ENCODE data around the gene DDR1.
A peak's percentile ranks its signal among the peaks of the same experiment; 100 is the strongest.
"Not testable (repeated sequence)": the region's sequence is repeated elsewhere in the genome, so short reads cannot be mapped to it uniquely, and the experiment has no call there.

Gene DDR1

DNA sequence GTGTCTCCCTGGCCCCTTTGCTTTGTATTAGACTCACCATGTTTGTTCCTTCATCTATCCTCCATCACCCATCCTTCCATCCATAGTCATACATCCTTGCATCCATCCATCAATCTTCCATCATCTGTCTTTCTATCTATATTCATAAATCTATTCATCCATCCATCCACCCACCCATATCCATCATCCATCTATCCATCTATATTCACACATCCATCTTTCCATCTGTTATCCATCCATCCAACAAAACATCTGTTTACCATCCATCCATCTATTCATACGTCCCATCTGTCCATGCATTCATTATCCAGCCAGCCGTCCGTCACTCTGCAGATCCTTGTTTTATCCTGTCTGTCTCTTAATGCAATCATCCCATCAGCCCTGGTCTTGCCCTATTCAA lies 10.6 kb downstream of the DDR1 start:
- DNase-seq = no peak

- no peak for DNase-seq
Measured at GRCh38 chr6:30895343-30895742, 11.0 kb downstream of the DDR1 start.

- no peak for DNase-seq
Measured at GRCh38 chr6:30896541-30896940, 12.2 kb downstream of the DDR1 start.

DNA sequence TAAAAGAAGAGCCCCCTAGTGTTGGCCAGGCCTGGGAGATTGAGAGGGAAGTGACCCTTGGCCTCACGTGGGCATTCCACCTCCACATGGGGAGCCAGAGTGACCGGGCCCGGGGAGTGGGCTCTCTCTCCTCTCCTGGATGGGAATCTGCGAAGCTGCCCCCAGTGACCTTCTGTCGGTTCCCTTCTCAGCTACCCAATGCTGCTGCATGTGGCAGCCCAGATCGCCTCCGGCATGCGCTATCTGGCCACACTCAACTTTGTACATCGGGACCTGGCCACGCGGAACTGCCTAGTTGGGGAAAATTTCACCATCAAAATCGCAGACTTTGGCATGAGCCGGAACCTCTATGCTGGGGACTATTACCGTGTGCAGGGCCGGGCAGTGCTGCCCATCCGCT lies 13.6 kb downstream of the DDR1 start:
- no peak for DNase-seq

- DNase-seq = no peak
Measured at GRCh38 chr6:30898750-30899360, 14.5 kb downstream of the DDR1 start.

DNA sequence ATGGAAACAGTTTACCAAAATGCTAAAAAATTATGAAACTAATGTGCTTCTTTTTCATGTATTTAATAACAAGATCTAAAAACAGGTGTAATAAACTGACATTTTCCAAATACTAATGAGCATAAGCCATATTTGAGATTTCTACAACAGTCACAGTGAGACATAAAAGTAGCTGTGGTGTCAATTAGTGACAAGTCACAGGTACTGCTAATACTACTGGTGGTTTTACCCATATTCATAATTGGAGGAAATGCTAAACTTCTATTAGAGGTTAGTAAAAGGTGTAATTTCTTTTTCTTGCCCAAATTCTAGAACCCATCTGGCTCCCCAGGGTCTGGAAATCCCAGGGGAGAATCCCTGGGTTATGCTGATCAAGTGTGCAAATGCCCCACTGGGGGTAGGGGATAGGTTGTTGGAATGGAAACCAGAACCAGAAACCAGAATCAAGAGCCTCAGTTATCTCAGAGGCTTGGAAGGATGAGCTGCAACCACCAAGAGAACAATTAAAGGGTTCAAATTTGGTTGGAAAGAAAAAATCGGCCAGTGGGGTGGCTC lies 16.6 kb downstream of the DDR1 start:
- DNase-seq = no peak

- no peak for DNase-seq
Measured at GRCh38 chr6:30901436-30901835, 17.1 kb downstream of the DDR1 start.

GRCh38 chr6:30902196-30902595 lies 17.9 kb downstream of the DDR1 start:
- not testable (repeated sequence) for DNase-seq

GRCh38 chr6:30902709-30903108 lies 18.4 kb downstream of the DDR1 start:
- no peak for DNase-seq

GRCh38 chr6:30903236-30903635 lies 18.9 kb downstream of the DDR1 start:
- DNase-seq = no peak

- not testable (repeated sequence) for DNase-seq
Measured at GRCh38 chr6:30907290-30907757, 23.0 kb downstream of the DDR1 start.

DNA sequence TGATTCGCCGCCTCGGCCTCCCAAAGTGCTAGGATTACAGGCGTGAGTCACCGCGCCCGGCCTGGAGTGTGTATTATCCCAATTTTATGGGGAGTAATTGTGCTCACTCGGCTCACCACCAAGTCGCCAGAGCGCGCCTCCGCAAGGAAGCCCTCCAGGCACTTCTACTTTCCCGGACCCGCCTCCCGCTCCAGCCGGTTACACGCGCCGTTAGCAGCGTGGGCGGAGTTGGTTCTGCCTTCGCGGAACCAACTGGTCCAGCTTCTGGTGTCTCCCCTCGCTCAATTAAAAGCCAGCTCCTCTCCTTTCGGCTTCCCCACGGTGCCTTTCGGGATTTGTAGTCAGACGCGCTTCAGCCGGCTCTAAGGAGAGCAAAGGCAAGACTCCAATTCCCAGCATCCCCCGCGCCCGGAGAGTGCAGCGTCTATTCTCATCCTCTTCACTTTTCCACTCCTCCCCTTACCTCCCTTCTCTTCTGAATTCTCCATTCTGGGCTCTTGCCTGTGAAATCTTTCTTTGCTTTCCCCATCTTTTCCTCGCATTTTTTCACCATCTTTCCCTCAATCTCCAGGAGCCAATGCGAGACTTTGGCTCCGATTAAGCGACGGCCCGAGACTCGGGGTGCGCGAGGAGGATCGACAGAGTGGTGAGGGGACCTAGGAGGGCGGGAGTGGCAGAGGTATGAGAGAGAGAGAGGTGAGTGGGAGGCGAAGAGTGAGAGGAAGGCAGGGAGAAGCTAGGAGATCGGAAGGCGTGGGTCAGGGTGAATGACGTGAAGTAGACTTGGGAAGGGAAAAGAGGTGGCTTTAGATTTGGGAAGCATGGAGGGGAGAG lies 23.7 kb downstream of the DDR1 start, which contains the start of gene GTF2H4:
Gene GTF2H4 (plus strand): TSS at position 450 of the 834 bp plus-strand sequence.
- peak; percentile 95 for DNase-seq

GRCh38 chr6:30908700-30909099 lies 24.4 kb downstream of the DDR1 start:
- no peak for DNase-seq

- not testable (repeated sequence) for DNase-seq
Measured at GRCh38 chr6:30910473-30910872, 26.2 kb downstream of the DDR1 start.

DNA sequence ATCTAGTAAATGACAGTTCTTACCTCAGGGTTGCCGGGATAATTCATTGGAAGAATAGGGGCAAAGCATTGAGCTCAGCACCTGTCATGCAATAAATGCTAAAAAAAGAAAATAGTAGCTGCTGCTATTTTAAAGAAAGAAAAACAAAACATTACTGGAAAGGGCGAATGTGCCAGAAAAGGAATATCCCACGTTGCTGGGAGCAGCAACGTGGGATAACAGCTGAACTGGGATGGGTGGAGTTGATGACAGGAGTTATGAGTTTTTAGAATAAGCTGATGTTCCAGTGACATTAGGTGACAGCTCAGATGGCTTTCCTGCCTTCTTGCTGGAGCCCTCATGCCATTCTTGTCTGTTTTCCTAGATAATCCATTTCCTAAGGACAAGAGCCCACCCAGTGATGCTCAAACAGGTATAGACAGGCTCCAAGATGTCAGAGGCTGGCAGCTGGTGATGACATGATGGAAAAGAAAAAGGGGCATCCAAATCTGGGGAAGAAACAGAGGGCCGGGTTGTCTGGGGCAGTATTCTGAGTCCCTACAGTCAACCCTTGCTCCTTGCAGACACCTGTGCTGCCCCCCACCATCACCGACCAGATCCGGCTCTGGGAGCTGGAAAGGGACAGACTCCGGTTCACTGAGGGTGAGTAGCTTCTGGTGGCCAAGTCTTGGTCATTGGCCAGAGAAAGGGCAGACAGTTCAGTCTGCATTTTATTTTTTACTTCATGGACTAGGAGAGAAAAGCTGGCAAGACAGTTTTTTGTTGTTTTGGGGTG lies 28.6 kb downstream of the DDR1 start:
- DNase-seq = no peak

- DNase-seq = no peak
Measured at GRCh38 chr6:30913721-30914075, 29.4 kb downstream of the DDR1 start.

- peak; percentile 87 for DNase-seq
Measured at GRCh38 chr6:30914076-30914853, 29.9 kb downstream of the DDR1 start, which contains the start of gene VARS2. Gene VARS2, plus strand, starts transcription at chr6:30914238. Its CDS starts 599 bp downstream, at chr6:30914837.

- DNase-seq = no peak
Measured at GRCh38 chr6:30914854-30915590, 30.7 kb downstream of the DDR1 start.

- DNase-seq = peak; percentile 17
Measured at GRCh38 chr6:30915591-30915946, 31.2 kb downstream of the DDR1 start.

- DNase-seq = no peak
Measured at GRCh38 chr6:30917041-30917440, 32.7 kb downstream of the DDR1 start.

- no peak for DNase-seq
Measured at GRCh38 chr6:30917487-30917886, 33.2 kb downstream of the DDR1 start.

- DNase-seq = no peak
Measured at GRCh38 chr6:30918670-30919069, 34.4 kb downstream of the DDR1 start.

Data from CD4-positive, alpha-beta T cell treated with Interleukin-17A for 4 hours (primary cell).